CMK (cell line): ENCODE results near the gene VCX3A.
"Not testable (repeated sequence)": the region's sequence is repeated elsewhere in the genome, so short reads cannot be mapped to it uniquely, and the experiment has no call there.

Experiments
- DNase-seq: peaks from one replicate; pipeline ENCODE4 v3.0.0-alpha.2; 2010; ENCODE audit warnings: low read depth

The VCX3A gene

DNA sequence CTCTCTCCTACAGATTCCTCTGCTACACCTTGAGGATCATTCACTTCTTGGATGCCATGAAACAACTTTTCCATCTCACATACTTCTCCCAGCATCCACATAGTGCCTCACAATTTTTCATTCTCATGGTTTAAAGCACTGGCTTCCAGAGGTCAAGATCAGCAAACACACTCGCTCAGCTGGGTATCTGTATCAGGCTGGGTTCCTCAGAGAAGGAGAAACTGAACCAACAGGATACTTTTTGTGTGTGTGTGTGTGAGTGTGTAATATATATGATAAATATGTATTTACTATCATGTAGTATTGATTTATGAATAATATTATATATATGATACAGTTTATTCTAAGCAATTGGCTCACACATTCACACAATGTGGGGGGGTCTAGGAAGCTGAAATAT lies at the start of gene VCX3A:
Gene VCX3A, minus strand, starts transcription at position 101 of the 400 bp plus-strand sequence. CDS start 621 bp downstream, outside the sequence.
- not testable (repeated sequence) for DNase-seq

- no peak for DNase-seq
These were observed 39.8 kb upstream of the VCX3A start for GRCh38 chrX:6574762-6575161.

DNA sequence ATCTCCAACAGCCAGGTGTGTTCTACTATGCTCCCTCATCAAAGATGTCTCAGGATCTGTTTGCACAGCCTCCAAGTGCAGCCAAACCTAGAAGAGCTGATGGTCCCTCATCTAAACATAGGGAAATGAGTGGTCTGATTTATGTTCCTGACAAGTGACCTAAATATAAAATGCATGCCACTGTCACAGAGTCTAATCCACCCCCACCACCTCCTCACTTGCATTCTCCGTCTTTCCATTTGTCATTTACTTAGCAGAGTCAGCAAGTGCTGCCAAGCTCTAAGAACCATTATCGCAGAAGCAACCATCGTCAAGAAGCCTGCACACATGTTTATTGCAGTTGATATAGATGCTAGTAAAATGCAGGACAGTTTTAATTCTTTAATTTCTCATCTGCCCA lies 33.1 kb upstream of the VCX3A start:
- no peak for DNase-seq

GRCh38 chrX:6558979-6559378 lies 24.1 kb upstream of the VCX3A start:
- no peak for DNase-seq

DNA sequence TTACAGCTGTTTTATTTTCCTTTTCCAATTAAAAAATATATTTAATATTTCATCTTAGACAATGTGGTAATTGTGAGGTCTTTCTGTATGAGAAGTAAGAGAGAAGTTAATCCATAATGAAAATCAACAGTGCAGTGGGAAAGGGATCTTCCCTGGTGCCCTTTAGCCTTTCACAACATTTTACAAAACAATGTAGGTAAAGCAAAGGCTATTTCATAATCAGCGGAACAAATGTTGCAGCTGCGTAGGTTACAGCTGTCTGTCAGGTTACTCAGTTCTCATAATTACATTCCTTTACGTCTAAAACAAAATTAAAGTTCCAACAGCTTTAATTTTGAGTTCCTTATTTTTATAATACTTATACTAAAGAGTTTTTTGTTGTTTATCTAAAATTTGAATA lies 22.8 kb upstream of the VCX3A start:
- DNase-seq = no peak

DNA sequence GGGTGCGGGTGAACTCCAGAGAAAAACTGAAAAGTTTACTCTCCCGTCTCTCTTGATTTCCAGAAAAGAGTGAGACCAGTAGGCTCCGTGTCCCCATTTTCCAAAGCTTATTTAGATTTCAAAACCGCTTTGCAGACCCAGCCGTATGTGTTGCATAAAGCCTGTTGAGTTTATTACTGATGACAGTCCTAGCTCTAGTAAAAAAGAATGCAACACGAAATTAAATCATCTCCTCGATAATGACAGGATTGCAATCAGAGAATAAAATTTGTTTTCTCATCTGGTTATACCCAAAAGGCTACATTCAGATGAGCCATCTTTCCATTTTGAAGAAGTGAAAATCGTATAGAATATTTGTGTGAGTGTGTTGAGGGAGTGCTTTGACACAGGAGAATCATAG lies 16.1 kb upstream of the VCX3A start:
- DNase-seq = no peak

- no peak for DNase-seq
These were observed 10.8 kb upstream of the VCX3A start for GRCh38 chrX:6545712-6546111.

GRCh38 chrX:6526564-6527136 lies 8.3 kb downstream of the VCX3A start:
- no peak for DNase-seq

DNA sequence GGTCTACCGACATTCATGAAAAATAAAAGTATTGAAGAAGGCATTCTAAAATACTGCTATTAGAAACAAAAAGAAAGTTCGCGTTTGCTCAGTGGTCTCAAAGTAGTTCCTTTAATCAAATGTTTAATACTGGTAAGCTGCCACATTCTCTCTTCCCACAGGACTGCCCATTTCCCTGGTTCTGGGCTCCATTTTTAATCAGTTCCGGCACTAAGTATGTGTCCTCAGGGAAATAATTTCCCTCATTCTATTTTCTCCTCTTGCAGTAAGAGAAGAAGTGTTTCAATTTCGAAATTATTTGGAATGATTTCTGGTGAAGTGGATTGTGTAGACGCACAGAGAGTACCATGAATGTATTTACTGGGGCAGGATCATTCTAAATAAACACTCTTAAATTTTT lies 17.5 kb downstream of the VCX3A start:
- no peak for DNase-seq

- DNase-seq = no peak
These were observed 28.5 kb downstream of the VCX3A start for GRCh38 chrX:6506444-6506843.

DNA sequence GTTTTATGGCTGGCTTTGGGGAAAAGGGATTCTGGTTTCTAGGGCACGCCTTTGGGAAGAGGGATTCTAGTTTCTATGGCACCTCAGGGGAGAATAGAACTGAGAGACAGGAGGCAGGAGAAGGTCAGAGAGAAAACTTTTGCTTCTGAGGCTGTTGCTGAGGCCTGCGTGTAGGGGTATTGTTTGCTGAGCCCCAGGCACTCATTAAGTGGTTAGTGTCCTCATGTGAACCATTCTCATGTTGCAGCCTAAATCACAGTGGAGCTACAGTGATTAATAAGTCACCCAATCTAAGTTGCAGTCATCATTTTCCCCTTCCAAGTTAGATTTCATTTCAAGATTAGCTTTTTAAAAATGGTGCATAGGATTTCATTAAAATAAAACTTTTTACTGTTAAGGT lies 29.0 kb downstream of the VCX3A start:
- DNase-seq = no peak

DNA sequence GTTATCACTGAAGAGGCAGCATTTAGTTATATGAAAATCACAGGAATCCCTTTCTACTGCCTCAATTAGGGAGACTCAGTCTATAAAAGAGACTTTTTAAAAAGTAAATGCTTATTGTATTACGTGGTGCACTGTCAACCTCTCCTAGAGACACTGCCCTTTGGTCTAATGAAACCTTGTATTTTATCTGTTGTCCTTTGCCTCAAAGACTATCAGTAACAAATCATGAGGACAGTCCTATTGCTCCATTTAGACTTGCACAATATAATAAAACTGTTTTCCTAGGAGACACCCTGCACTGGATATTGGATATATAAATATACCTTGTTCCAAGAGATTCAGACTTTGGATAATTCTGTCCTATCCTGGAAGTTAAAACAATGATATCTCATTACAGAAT lies 34.2 kb downstream of the VCX3A start:
- no peak for DNase-seq

DNA sequence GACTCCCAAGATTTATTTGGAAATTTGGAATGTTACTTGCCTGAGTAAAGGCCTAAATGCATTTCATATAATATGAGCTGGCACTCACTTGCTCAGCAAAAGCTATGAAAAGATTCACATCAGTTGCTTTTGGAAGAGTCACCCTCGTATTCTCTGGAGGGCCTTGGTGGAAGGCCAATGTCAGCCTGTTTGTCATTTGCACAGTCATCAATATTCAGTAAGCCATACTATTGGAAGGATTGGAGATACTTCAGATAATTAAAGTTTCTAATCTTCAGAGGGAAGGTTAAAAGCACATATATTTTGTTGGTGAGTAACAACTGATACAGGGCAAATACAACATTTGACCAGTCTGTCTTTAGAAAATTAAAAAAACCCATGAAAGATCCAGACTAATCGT lies 36.6 kb downstream of the VCX3A start:
- no peak for DNase-seq
